HEK293 (cell line): ENCODE measurements around the gene CNN2.
A peak's percentile ranks its signal among the peaks of the same experiment; 100 is the strongest.

Experiments used
- BCL11B ChIP-seq: fragments of 450-650 bp; formaldehyde crosslinking; IDR thresholded peaks from 2 replicates; pipeline ENCODE4 v1.5.1; 2016; ENCODE audit warnings: low read depth, missing biosample characterization, missing genetic modification characterization
- HOXA7 ChIP-seq: sonication (generic); formaldehyde crosslinking; IDR thresholded peaks from 2 replicates; pipeline ENCODE4 v1.8.1; 2022; ENCODE audit warnings: missing genetic modification reagents, borderline replicate concordance
- PRDM4 ChIP-seq: fragments of 450-650 bp; formaldehyde crosslinking; IDR thresholded peaks from 2 replicates; pipeline ENCODE4 v1.5.1; 2017; ENCODE audit warnings: missing biosample characterization, missing genetic modification characterization
- SALL2 ChIP-seq: fragments of 450-650 bp; formaldehyde crosslinking; IDR thresholded peaks from 2 replicates; pipeline ENCODE4 v1.5.0; 2017; ENCODE audit warnings: missing biosample characterization, mild to moderate bottlenecking, missing genetic modification characterization, borderline replicate concordance
- SP2 ChIP-seq: fragments of 450-650 bp; formaldehyde crosslinking; IDR thresholded peaks from 2 replicates; pipeline ENCODE4 v1.5.1; 2016; ENCODE audit warnings: missing biosample characterization, missing genetic modification characterization
- SP7 ChIP-seq: fragments of 450-650 bp; formaldehyde crosslinking; IDR thresholded peaks from 2 replicates; pipeline ENCODE4 v1.5.1; 2016; ENCODE audit warnings: missing biosample characterization, missing genetic modification characterization
- ZFHX2 ChIP-seq: fragments of 450-650 bp; formaldehyde crosslinking; conservative IDR thresholded peaks from 2 replicates; pipeline ENCODE4 v1.5.1; 2016; ENCODE audit warnings: missing biosample characterization, missing genetic modification characterization
- ZFP3 ChIP-seq: fragments of 450-650 bp; formaldehyde crosslinking; IDR thresholded peaks from 2 replicates; pipeline ENCODE4 v1.5.1; 2016; ENCODE audit warnings: low read depth, missing biosample characterization, missing genetic modification characterization
- ZNF146 ChIP-seq: fragments of 450-650 bp; formaldehyde crosslinking; IDR thresholded peaks from 2 replicates; pipeline ENCODE4 v1.5.1; 2016; ENCODE audit warnings: missing biosample characterization, missing genetic modification characterization
- ZNF16 ChIP-seq: fragments of 450-650 bp; formaldehyde crosslinking; IDR thresholded peaks from 2 replicates; pipeline ENCODE4 v1.5.1; 2016; ENCODE audit warnings: low read depth, missing biosample characterization, missing genetic modification characterization
- ZNF175 ChIP-seq: fragments of 450-650 bp; formaldehyde crosslinking; IDR thresholded peaks from 2 replicates; pipeline ENCODE4 v1.5.1; 2016; ENCODE audit warnings: missing biosample characterization, missing genetic modification characterization
- ZNF202 ChIP-seq: fragments of 450-650 bp; formaldehyde crosslinking; IDR thresholded peaks from 2 replicates; pipeline ENCODE4 v1.5.1; 2016; ENCODE audit warnings: missing biosample characterization, missing genetic modification characterization, borderline replicate concordance
- ZNF211 ChIP-seq: fragments of 450-650 bp; formaldehyde crosslinking; IDR thresholded peaks from 2 replicates; pipeline ENCODE4 v1.5.1; 2016; ENCODE audit warnings: low read depth, missing biosample characterization, missing genetic modification characterization
- ZNF37A ChIP-seq: fragments of 450-650 bp; IDR thresholded peaks from 2 replicates; pipeline ENCODE4 v1.5.1; 2018; ENCODE audit warnings: missing biosample characterization, missing genetic modification characterization
- ZNF394 ChIP-seq: fragments of 450-650 bp; formaldehyde crosslinking; IDR thresholded peaks from 2 replicates; pipeline ENCODE4 v1.5.1; 2016; ENCODE audit warnings: missing biosample characterization, missing genetic modification characterization, mild to moderate bottlenecking, moderate library complexity, borderline replicate concordance
- ZNF398 ChIP-seq: fragments of 450-650 bp; formaldehyde crosslinking; IDR thresholded peaks from 2 replicates; pipeline ENCODE4 v1.5.1; 2017; ENCODE audit warnings: missing biosample characterization, missing genetic modification characterization
- ZNF426 ChIP-seq: fragments of 450-650 bp; formaldehyde crosslinking; IDR thresholded peaks from 2 replicates; pipeline ENCODE4 v1.5.1; 2017; ENCODE audit warnings: missing biosample characterization, missing genetic modification characterization, mild to moderate bottlenecking, inconsistent platforms, moderate library complexity
- ZNF518A ChIP-seq: fragments of 450-650 bp; formaldehyde crosslinking; conservative IDR thresholded peaks from 2 replicates; pipeline ENCODE4 v1.5.1; 2016; ENCODE audit warnings: low read depth, missing biosample characterization, missing genetic modification characterization
- ZNF530 ChIP-seq: fragments of 450-650 bp; formaldehyde crosslinking; IDR thresholded peaks from 2 replicates; pipeline ENCODE4 v1.5.1; 2016; ENCODE audit warnings: low read depth, missing biosample characterization, missing genetic modification characterization
- ZNF580 ChIP-seq: fragments of 450-650 bp; formaldehyde crosslinking; IDR thresholded peaks from 2 replicates; pipeline ENCODE4 v1.5.1; 2016; ENCODE audit warnings: missing biosample characterization, missing genetic modification characterization
- ZNF621 ChIP-seq: fragments of 450-650 bp; formaldehyde crosslinking; IDR thresholded peaks from 2 replicates; pipeline ENCODE4 v1.5.1; 2017; ENCODE audit warnings: missing biosample characterization, missing genetic modification characterization
- ZNF76 ChIP-seq: fragments of 450-650 bp; formaldehyde crosslinking; IDR thresholded peaks from 2 replicates; pipeline ENCODE4; 2016; ENCODE audit warnings: low read depth, missing biosample characterization, missing genetic modification characterization, borderline replicate concordance
- TF ChIP-seq, protein P1 (sequence below): fragments of 450-650 bp; formaldehyde crosslinking; IDR thresholded peaks from 2 replicates; pipeline ENCODE4 v1.5.1; 2016; ENCODE audit warnings: missing biosample characterization, missing genetic modification characterization
- TF ChIP-seq, protein P2 (sequence below): fragments of 450-650 bp; formaldehyde crosslinking; optimal IDR thresholded peaks from 2 replicates; pipeline ENCODE3; 2016; ENCODE audit warnings: missing biosample characterization, mild to moderate bottlenecking, missing genetic modification characterization
- TF ChIP-seq, protein P3 (sequence below): fragments of 450-650 bp; formaldehyde crosslinking; IDR thresholded peaks from 2 replicates; pipeline ENCODE4 v1.5.1; 2016; ENCODE audit warnings: missing biosample characterization, missing genetic modification characterization

Gene CNN2

DNA sequence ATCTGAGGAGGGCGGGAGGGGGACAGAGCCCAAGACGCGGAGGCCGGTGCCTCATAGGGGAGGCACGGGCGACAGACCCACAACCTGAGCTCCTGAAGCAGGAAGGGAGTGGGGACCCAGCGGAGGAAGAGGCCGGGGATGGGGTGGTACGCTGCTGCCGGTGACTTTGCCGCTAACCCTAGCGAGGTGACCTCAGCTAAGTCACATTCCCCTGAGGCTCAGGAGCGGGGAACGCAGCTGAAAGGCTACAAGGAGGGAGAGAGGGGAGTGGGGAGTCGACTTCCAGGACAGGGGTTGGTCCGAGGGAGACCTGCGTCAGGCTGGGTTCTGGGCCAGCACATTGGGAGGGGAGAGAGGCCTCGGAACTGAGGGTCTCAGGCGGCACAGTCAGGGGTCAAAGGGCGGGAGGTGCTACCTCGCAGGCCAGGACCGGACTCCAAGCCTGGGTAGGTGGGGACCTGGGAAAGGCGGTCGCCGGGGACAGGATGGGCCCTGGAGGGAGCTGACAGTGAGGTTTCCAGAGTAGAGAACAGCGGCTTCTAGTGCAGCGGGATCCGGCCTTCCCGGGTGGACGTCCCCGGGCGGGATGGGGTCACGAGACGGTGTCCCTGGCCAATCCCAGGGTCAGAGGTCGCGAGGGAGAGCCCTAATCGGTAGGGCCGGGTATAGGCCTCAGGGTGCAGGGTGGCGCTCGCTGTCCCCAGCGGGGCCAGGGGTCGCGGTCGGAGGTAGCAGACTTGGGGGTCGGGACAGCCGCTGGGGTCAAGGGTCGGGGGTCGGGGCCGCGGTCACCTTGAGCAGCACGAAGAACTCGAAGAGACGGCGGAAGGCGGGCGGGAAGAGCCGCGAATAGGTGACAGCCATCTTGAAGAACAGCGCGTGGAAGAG, 6.2 kb upstream of the CNN2 start (continued):
- TF ChIP-seq ZNF518A (no peak), ZNF398 (0 out of 2 replicates have a peak, but pooled peaks have one; percentile 26), HOXA7 (no peak), ZNF580 (tag by site-specific recombination) (no peak), SP2 (tag by site-specific recombination) (peak; percentile 30; the same call in 1 of the 2 replicates), ZNF211 (no peak), ZNF175 (tag by site-specific recombination) (no peak), ZNF394 (tag by site-specific recombination) (no peak), ZNF621 (tag by site-specific recombination) (no peak), ZNF530 (tag by site-specific recombination) (no peak), ZFHX2 (tag by site-specific recombination) (no peak), ZNF426 (tag by site-specific recombination) (no peak), ZNF146 (tag by site-specific recombination) (peak; percentile 2; the same call in 1 of the 2 replicates), ZNF16 (tag by site-specific recombination) (no peak), ZNF202 (tag by site-specific recombination) (no peak), ZNF37A (tag by site-specific recombination) (no peak), BCL11B (tag by site-specific recombination) (peak; percentile 99), PRDM4 (tag by site-specific recombination) (no peak), SP7 (tag by site-specific recombination) (0 out of 2 replicates have a peak, but pooled peaks have one; percentile 35), SALL2 (tag by site-specific recombination) (no peak), ZNF76 (peak; percentile 48), ZFP3 (tag by site-specific recombination) (no peak)
- TF ChIP-seq, protein P1, sequence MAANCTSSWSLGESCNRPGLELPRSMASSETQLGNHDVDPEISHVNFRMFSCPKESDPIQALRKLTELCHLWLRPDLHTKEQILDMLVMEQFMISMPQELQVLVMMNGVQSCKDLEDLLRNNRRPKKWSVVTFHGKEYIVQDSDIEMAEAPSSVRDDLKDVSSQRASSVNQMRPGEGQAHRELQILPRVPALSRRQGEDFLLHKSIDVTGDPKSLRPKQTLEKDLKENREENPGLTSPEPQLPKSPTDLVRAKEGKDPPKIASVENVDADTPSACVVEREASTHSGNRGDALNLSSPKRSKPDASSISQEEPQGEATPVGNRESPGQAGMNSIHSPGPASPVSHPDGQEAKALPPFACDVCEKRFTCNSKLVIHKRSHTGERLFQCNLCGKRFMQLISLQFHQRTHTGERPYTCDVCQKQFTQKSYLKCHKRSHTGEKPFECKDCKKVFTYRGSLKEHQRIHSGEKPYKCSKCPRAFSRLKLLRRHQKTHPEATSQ (tag by site-specific recombination) = no peak
- TF ChIP-seq, protein P2, sequence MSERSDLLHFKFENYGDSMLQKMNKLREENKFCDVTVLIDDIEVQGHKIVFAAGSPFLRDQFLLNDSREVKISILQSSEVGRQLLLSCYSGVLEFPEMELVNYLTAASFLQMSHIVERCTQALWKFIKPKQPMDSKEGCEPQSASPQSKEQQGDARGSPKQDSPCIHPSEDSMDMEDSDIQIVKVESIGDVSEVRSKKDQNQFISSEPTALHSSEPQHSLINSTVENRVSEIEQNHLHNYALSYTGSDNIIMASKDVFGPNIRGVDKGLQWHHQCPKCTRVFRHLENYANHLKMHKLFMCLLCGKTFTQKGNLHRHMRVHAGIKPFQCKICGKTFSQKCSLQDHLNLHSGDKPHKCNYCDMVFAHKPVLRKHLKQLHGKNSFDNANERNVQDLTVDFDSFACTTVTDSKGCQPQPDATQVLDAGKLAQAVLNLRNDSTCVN (tag by site-specific recombination) = peak; percentile 67
- TF ChIP-seq, protein P3, sequence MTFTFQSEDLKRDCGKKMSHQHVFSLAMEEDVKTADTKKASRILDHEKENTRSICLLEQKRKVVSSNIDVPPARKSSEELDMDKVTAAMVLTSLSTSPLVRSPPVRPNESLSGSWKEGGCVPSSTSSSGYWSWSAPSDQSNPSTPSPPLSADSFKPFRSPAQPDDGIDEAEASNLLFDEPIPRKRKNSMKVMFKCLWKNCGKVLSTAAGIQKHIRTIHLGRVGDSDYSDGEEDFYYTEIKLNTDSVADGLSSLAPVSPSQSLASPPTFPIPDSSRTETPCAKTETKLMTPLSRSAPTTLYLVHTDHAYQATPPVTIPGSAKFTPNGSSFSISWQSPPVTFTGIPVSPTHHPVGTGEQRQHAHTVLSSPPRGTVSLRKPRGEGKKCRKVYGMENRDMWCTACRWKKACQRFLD (tag by site-specific recombination) = no peak
